HG03457 (cell line): Measurements from ENCODE around the gene PRORP.
"Not testable (repeated sequence)": the region's sequence is repeated elsewhere in the genome, so short reads cannot be mapped to it uniquely, and the experiment has no call there.

Source experiments
- ATAC-seq: cut with Tn5 transposase; IDR thresholded peaks from one replicate; pipeline ENCODE4 v1.9.1; 2021; ENCODE audit warnings: moderate number of reproducible peaks; ENCODE audit not compliant: unreplicated experiment

The PRORP gene

GRCh38 chr14:35121887-35122695 is at the start of gene PRORP, which contains the start of gene PPP2R3C:
Gene PRORP (plus strand): TSS chr14:35122552. CDS start chr14:35123246, 694 bp downstream.
Gene PPP2R3C (minus strand): TSS chr14:35121990. CDS start chr14:35121959, 31 bp downstream.
- peak; percentile 69 for ATAC-seq

- ATAC-seq, result no peak
Observed at GRCh38 chr14:35073486-35073885, 48.9 kb upstream of the PRORP start.

- no peak for ATAC-seq
Observed at GRCh38 chr14:35078082-35078481, 44.3 kb upstream of the PRORP start.

GRCh38 chr14:35079742-35080141 is 42.6 kb upstream of the PRORP start:
- no peak for ATAC-seq

GRCh38 chr14:35083530-35084150 is 38.7 kb upstream of the PRORP start:
- ATAC-seq, result no peak

GRCh38 chr14:35085441-35085840 is 36.9 kb upstream of the PRORP start:
- ATAC-seq, result no peak

- ATAC-seq, result no peak
Observed at GRCh38 chr14:35088514-35088913, 33.8 kb upstream of the PRORP start.

- ATAC-seq, result not testable (repeated sequence)
Observed at GRCh38 chr14:35094645-35095044, 27.7 kb upstream of the PRORP start.

GRCh38 chr14:35107866-35108265 is 14.5 kb upstream of the PRORP start:
- ATAC-seq, result no peak

GRCh38 chr14:35112641-35113040 is 9.7 kb upstream of the PRORP start:
- no peak for ATAC-seq

GRCh38 chr14:35113308-35113950 is 8.9 kb upstream of the PRORP start:
- no peak for ATAC-seq

- ATAC-seq, result no peak
Observed at GRCh38 chr14:35114036-35114435, 8.3 kb upstream of the PRORP start.

- ATAC-seq, result no peak
Observed at GRCh38 chr14:35116242-35116641, 6.1 kb upstream of the PRORP start.

GRCh38 chr14:35117112-35117511 is 5.2 kb upstream of the PRORP start:
- no peak for ATAC-seq

- no peak for ATAC-seq
Observed at GRCh38 chr14:35121026-35121886, 1.1 kb upstream of the PRORP start.

- peak; percentile 0 for ATAC-seq
Observed at GRCh38 chr14:35122696-35123387, 490 bp downstream of the PRORP start.

- ATAC-seq, result no peak
Observed at GRCh38 chr14:35123388-35123703, 994 bp downstream of the PRORP start.

GRCh38 chr14:35124127-35124526 is 1.8 kb downstream of the PRORP start:
- ATAC-seq, result no peak

GRCh38 chr14:35133542-35134328 is 11.4 kb downstream of the PRORP start:
- ATAC-seq, result no peak
